ENCODE data around the gene NIM1K. TPM values are rescaled to one million over a fixed set of nuclear protein-coding genes. Genes with fewer than 3 reads are reported as not detected.

The NIM1K gene
- total and polyA plus RNA-seq, 4 donors: 1.0 to 4.2 (median 3.1) TPM; not detected in 1

DNA sequence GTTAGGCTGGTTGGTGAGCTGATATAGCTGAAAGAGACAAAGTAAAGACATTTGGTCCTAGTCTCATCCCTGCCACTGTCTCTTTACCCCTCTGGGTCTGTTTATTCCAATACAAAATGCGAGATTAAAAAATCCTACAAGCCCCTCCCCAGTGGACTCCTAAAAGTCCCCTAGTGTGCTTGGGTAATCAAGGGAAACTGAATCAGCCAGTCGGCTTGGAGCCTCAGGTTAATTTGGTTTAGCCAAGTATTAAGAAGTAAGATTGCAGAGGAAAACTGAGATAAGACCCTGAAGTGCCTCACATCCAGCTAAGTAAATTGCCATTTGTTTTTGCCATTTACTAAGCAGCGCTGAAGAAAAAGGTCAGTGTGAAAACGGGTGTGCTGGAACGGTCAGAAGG is 10.4 kb downstream of the NIM1K start:
- Histone ChIP-seq H3K4me3 (no peak overlapping the region), H3K4me1 (ENCODE audit: control insufficient read depth in 5 of 5, insufficient read depth in 5 of 5, low read length in 5 of 5) (no peaks in the 10 kb centered on the region), H3K27ac (ENCODE audit: low read depth in 1 of 2, low read length in 1 of 2) (no peak overlapping the region), H3K36me3 (ENCODE audit: control insufficient read depth in 4 of 4, insufficient read depth in 4 of 4, low read length in 4 of 4) (no peaks in the 10 kb centered on the region), H3K9ac (ENCODE audit: insufficient read depth in 1 of 2, low read length in 2 of 2) (no peak overlapping the region), H3K9me3 (ENCODE audit: control insufficient read depth in 4 of 4, insufficient read depth in 3 of 4, low read length in 3 of 4) (no peaks in the 10 kb centered on the region), H3K27me3 (ENCODE audit: control insufficient read depth in 3 of 3, insufficient read depth in 3 of 3, low read length in 2 of 3) (peaks cover 0 to 11% (median 0%) of the 10 kb centered on the region in 3 donors)
- WGBS, 2 donors: 54 to 78% methylated on average over 5 of the region's 5 CpGs
- no peak for ATAC-seq (ENCODE audit: insufficient read depth, low FRiP score)
- peak in 1 of 3 donors; percentile 6 for DNase-seq
- TF ChIP-seq, protein P1, sequence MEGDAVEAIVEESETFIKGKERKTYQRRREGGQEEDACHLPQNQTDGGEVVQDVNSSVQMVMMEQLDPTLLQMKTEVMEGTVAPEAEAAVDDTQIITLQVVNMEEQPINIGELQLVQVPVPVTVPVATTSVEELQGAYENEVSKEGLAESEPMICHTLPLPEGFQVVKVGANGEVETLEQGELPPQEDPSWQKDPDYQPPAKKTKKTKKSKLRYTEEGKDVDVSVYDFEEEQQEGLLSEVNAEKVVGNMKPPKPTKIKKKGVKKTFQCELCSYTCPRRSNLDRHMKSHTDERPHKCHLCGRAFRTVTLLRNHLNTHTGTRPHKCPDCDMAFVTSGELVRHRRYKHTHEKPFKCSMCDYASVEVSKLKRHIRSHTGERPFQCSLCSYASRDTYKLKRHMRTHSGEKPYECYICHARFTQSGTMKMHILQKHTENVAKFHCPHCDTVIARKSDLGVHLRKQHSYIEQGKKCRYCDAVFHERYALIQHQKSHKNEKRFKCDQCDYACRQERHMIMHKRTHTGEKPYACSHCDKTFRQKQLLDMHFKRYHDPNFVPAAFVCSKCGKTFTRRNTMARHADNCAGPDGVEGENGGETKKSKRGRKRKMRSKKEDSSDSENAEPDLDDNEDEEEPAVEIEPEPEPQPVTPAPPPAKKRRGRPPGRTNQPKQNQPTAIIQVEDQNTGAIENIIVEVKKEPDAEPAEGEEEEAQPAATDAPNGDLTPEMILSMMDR (IDR thresholded peaks at IDR 0.05; ENCODE audit: control extremely low read depth, extremely low read depth): no peak

GRCh38 chr5:43203373-43203772 is 11.3 kb downstream of the NIM1K start:
- Histone ChIP-seq H3K9me3 (ENCODE audit: control insufficient read depth in 4 of 4, insufficient read depth in 3 of 4, low read length in 3 of 4) (no peaks in the 10 kb centered on the region), H3K4me3 (no peak overlapping the region), H3K9ac (ENCODE audit: insufficient read depth in 1 of 2, low read length in 2 of 2) (no peak overlapping the region), H3K4me1 (ENCODE audit: control insufficient read depth in 5 of 5, insufficient read depth in 5 of 5, low read length in 5 of 5) (no peaks in the 10 kb centered on the region), H3K27me3 (ENCODE audit: control insufficient read depth in 3 of 3, insufficient read depth in 3 of 3, low read length in 2 of 3) (peaks cover 0 to 10% (median 0%) of the 10 kb centered on the region in 3 donors), H3K36me3 (ENCODE audit: control insufficient read depth in 4 of 4, insufficient read depth in 4 of 4, low read length in 4 of 4) (no peaks in the 10 kb centered on the region), H3K27ac (ENCODE audit: low read depth in 1 of 2, low read length in 1 of 2) (no peak overlapping the region)
- WGBS, 2 donors: 77 to 93% methylated on average over 5 of the region's 5 CpGs
- no peak for DNase-seq
- TF ChIP-seq, protein P1 (IDR thresholded peaks at IDR 0.05; ENCODE audit: control extremely low read depth, extremely low read depth): no peak
- ATAC-seq (ENCODE audit: insufficient read depth, low FRiP score): no peak

- H3K36me3 ChIP-seq (ENCODE audit: control insufficient read depth in 4 of 4, insufficient read depth in 4 of 4, low read length in 4 of 4): no peaks in the 10 kb centered on the region
- TF ChIP-seq, protein P1 (IDR thresholded peaks at IDR 0.05; ENCODE audit: control extremely low read depth, extremely low read depth): no peak
- no peaks in the 10 kb centered on the region for H3K9me3 ChIP-seq (ENCODE audit: control insufficient read depth in 4 of 4, insufficient read depth in 3 of 4, low read length in 3 of 4)
- H3K4me1 ChIP-seq (ENCODE audit: control insufficient read depth in 5 of 5, insufficient read depth in 5 of 5, low read length in 5 of 5): peaks cover 0 to 5% (median 0%) of the 10 kb centered on the region in 5 donors
- DNase-seq: no peak
- no peak overlapping the region for H3K27ac ChIP-seq (ENCODE audit: low read depth in 1 of 2, low read length in 1 of 2)
- no peak for ATAC-seq (ENCODE audit: insufficient read depth, low FRiP score)
- H3K9ac ChIP-seq (ENCODE audit: insufficient read depth in 1 of 2, low read length in 2 of 2): no peak overlapping the region
- 86 to 93% methylated on average over 2 of the region's 2 CpGs for WGBS, 2 donors
- no peak overlapping the region for H3K4me3 ChIP-seq
- peaks cover 0 to 6% (median 0%) of the 10 kb centered on the region in 3 donors for H3K27me3 ChIP-seq (ENCODE audit: control insufficient read depth in 3 of 3, insufficient read depth in 3 of 3, low read length in 2 of 3)
Observed at GRCh38 chr5:43204958-43205357, 12.9 kb downstream of the NIM1K start.

DNA sequence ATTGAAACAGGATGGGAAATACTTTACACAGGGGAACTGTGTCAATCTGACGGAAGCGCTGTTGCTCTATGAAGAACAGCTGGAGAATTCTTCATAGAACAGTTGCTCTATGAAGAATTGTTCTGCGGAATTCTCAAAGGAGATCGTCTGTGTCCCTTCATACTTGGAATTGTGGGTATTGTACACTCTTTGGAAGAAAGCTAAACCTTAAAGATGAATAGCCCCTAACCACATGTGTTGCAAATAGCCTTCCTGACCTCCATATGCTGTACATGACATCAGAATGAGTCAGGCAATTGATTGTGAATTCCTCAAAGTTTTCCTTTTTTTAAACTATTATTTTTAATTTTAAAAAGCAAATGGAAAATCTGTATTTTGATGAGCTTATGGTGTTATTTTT is 15.6 kb downstream of the NIM1K start:
- Histone ChIP-seq H3K36me3 (ENCODE audit: control insufficient read depth in 4 of 4, insufficient read depth in 4 of 4, low read length in 4 of 4) (no peaks in the 10 kb centered on the region), H3K4me3 (no peak overlapping the region), H3K27me3 (ENCODE audit: control insufficient read depth in 3 of 3, insufficient read depth in 3 of 3, low read length in 2 of 3) (peaks cover 0 to 27% (median 2%) of the 10 kb centered on the region in 3 donors), H3K9me3 (ENCODE audit: control insufficient read depth in 4 of 4, insufficient read depth in 3 of 4, low read length in 3 of 4) (no peaks in the 10 kb centered on the region), H3K9ac (ENCODE audit: insufficient read depth in 1 of 2, low read length in 2 of 2) (no peak overlapping the region), H3K27ac (ENCODE audit: low read depth in 1 of 2, low read length in 1 of 2) (no peak overlapping the region), H3K4me1 (ENCODE audit: control insufficient read depth in 5 of 5, insufficient read depth in 5 of 5, low read length in 5 of 5) (peaks cover 0 to 5% (median 0%) of the 10 kb centered on the region in 5 donors)
- DNase-seq (peak in 1 of 3 donors; percentile 12), ATAC-seq (ENCODE audit: insufficient read depth, low FRiP score) (no peak)
- WGBS, 2 donors: 77 to 89% methylated on average over 4 of the region's 4 CpGs
- TF ChIP-seq, protein P1 (IDR thresholded peaks at IDR 0.05; ENCODE audit: control extremely low read depth, extremely low read depth): no peak
